H9 (cell line): ENCODE results near the gene DRGX. TPM values are rescaled to one million over a fixed set of nuclear protein-coding genes. Genes with fewer than 3 reads are reported as not detected.

Experiments
- DNase-seq: peaks from one replicate; pipeline ENCODE4 v3.0.0-alpha.2; 2017
- H2AFZ ChIP-seq: one replicate; pipeline ENCODE4 v1.6.1; 2013; ENCODE audit warnings: mild to moderate bottlenecking, low read length, control low read depth, moderate library complexity
- H2AK5ac ChIP-seq: 2 replicates; pipeline ENCODE4 v1.6.1; 2013; ENCODE audit warnings: low read length, control low read depth, mixed read lengths; ENCODE audit not compliant: insufficient read length
- H2BK120ac ChIP-seq: one replicate; pipeline ENCODE4 v1.6.1; 2013; ENCODE audit warnings: low read depth, mild to moderate bottlenecking, low read length, control low read depth, inconsistent platforms; ENCODE audit not compliant: poor library complexity, severe bottlenecking
- H2BK12ac ChIP-seq: 2 replicates; pipeline ENCODE4 v1.6.1; 2013; ENCODE audit warnings: low read length, control low read depth, mixed read lengths, low read depth; ENCODE audit not compliant: insufficient read length
- H2BK15ac ChIP-seq: 2 replicates; pipeline ENCODE4 v1.6.1; 2013; ENCODE audit warnings: low read depth, low read length, control low read depth
- H2BK20ac ChIP-seq: one replicate; pipeline ENCODE4 v1.6.1; 2013; ENCODE audit warnings: low read depth, mild to moderate bottlenecking, low read length, control low read depth, inconsistent platforms; ENCODE audit not compliant: poor library complexity, severe bottlenecking
- H2BK5ac ChIP-seq: 2 replicates; pipeline ENCODE4 v1.6.1; 2013; ENCODE audit warnings: low read length, control low read depth, mixed read lengths; ENCODE audit not compliant: insufficient read length
- H3K14ac ChIP-seq: 2 replicates; pipeline ENCODE4 v1.6.1; 2013; ENCODE audit warnings: low read length, control low read depth; ENCODE audit not compliant: insufficient read depth
- H3K18ac ChIP-seq: 2 replicates; pipeline ENCODE4 v1.6.1; 2013; ENCODE audit warnings: low read depth, mild to moderate bottlenecking, mixed read lengths, low read length, control low read depth; ENCODE audit not compliant: insufficient read length
- H3K23ac ChIP-seq: 2 replicates; pipeline ENCODE4 v1.6.1; 2013; ENCODE audit warnings: low read length, control low read depth, mixed read lengths, low read depth; ENCODE audit not compliant: insufficient read length
- H3K23me2 ChIP-seq: 2 replicates; pipeline ENCODE4 v1.6.1; 2013; ENCODE audit warnings: low read depth, mild to moderate bottlenecking, mixed read lengths, low read length, control low read depth; ENCODE audit not compliant: insufficient read length, poor library complexity, severe bottlenecking
- H3K27ac ChIP-seq: 2 replicates; pipeline ENCODE4 v1.5.1; 2013; ENCODE audit warnings: low read length, control low read depth, mixed read lengths, low read depth; ENCODE audit not compliant: insufficient read length
- H3K27me3 ChIP-seq: 2 replicates; pipeline ENCODE4 v1.6.1; 2013; ENCODE audit warnings: low read length, control low read depth, inconsistent platforms; ENCODE audit not compliant: insufficient read depth
- H3K4ac ChIP-seq: 2 replicates; pipeline ENCODE4 v1.6.1; 2013; ENCODE audit warnings: low read depth, mild to moderate bottlenecking, control low read depth, inconsistent platforms, low read length, moderate library complexity
- H3K4me1 ChIP-seq: 2 replicates; pipeline ENCODE4 v1.6.1; 2013; ENCODE audit warnings: low read length, control low read depth, inconsistent platforms; ENCODE audit not compliant: insufficient read depth
- H3K4me2 ChIP-seq: 2 replicates; pipeline ENCODE4 v1.6.1; 2013; ENCODE audit warnings: low read length, control low read depth, mixed read lengths; ENCODE audit not compliant: insufficient read length, insufficient read depth
- H3K56ac ChIP-seq: 2 replicates; pipeline ENCODE4 v1.6.1; 2013; ENCODE audit warnings: low read depth, mild to moderate bottlenecking, mixed read lengths, low read length, control low read depth; ENCODE audit not compliant: insufficient read length
- H3K79me1 ChIP-seq: 2 replicates; pipeline ENCODE4 v1.6.1; 2013; ENCODE audit warnings: low read depth, mild to moderate bottlenecking, moderate library complexity, low read length, control low read depth, inconsistent platforms; ENCODE audit not compliant: insufficient read depth, poor library complexity, severe bottlenecking
- H3K79me2 ChIP-seq: 2 replicates; pipeline ENCODE4 v1.6.1; 2013; ENCODE audit warnings: low read length, control low read depth, inconsistent platforms; ENCODE audit not compliant: insufficient read depth
- H3K9ac ChIP-seq: 2 replicates; pipeline ENCODE4 v1.6.1; 2013; ENCODE audit warnings: low read length, control low read depth, mixed read lengths; ENCODE audit not compliant: insufficient read length; ENCODE audit errors: extremely low read depth
- H3K9me3 ChIP-seq: one replicate; pipeline ENCODE4 v1.6.1; 2013; ENCODE audit warnings: low read depth, low read length, inconsistent platforms; ENCODE audit not compliant: control insufficient read depth
- H3T11ph ChIP-seq: one replicate; pipeline ENCODE4 v1.6.1; 2013; ENCODE audit warnings: mild to moderate bottlenecking, low read length, control low read depth, inconsistent platforms
- H4K20me1 ChIP-seq: one replicate; pipeline ENCODE4 v1.6.1; 2013; ENCODE audit not compliant: control insufficient read depth, insufficient read length, insufficient read depth
- H4K5ac ChIP-seq: 2 replicates; pipeline ENCODE4 v1.6.1; 2013; ENCODE audit warnings: low read depth, mild to moderate bottlenecking, mixed read lengths, low read length, control low read depth; ENCODE audit not compliant: insufficient read length
- H4K8ac ChIP-seq: replicated peaks from 2 replicates; pipeline ENCODE4 v1.6.1; 2013; ENCODE audit warnings: low read length, control low read depth, mixed read lengths, low read depth; ENCODE audit not compliant: insufficient read length
- H4K91ac ChIP-seq: 2 replicates; pipeline ENCODE4 v1.6.1; 2013; ENCODE audit warnings: low read depth, mild to moderate bottlenecking, moderate library complexity, mixed read lengths, low read length, control low read depth; ENCODE audit not compliant: insufficient read length
- H3K27ac Mint-ChIP-seq, 3 experiments: 2 replicates in 2 of 3; 3 replicates in 1 of 3; pipeline ENCODE4 v1.8.0; 2020 to 2021; ENCODE audit warnings: mixed read lengths in 3 of 3, mild to moderate bottlenecking in 1 of 3, moderate library complexity in 1 of 3
- H3K27me3 Mint-ChIP-seq: 2 replicates; pipeline ENCODE4 v1.8.0; 2021; ENCODE audit warnings: low read depth, mild to moderate bottlenecking, moderate library complexity, mixed read lengths
- H3K36me3 Mint-ChIP-seq, 3 experiments: 2 replicates in 2 of 3; 3 replicates in 1 of 3; pipeline ENCODE4 v1.8.0; 2020 to 2021; ENCODE audit warnings: low read depth in 3 of 3, mixed read lengths in 3 of 3; ENCODE audit not compliant: insufficient read depth in 1 of 3
- H3K4me1 Mint-ChIP-seq, 2 experiments: 2 replicates each; pipeline ENCODE4 v1.8.0; 2020; ENCODE audit warnings: mixed read lengths in 2 of 2
- H3K4me3 Mint-ChIP-seq, 2 experiments: 2 replicates in 1 of 2; 3 replicates in 1 of 2; pipeline ENCODE4 v1.8.0; 2020 to 2021; ENCODE audit warnings: mild to moderate bottlenecking in 2 of 2, mixed read lengths in 2 of 2, moderate library complexity in 1 of 2
- H3K9me3 Mint-ChIP-seq, 2 experiments: 2 replicates in 1 of 2; 3 replicates in 1 of 2; pipeline ENCODE4 v1.8.0; 2020; ENCODE audit warnings: mild to moderate bottlenecking in 2 of 2, mixed read lengths in 2 of 2, moderate library complexity in 1 of 2
- CTCF ChIP-seq: fragments of 200-600 bp; sonication (generic); conservative IDR thresholded peaks from 3 replicates; pipeline ENCODE4 v1.8.0; 2021; ENCODE audit warnings: antibody characterized with exemption, mild to moderate bottlenecking
- WGBS: extraction: QIAGEN DNeasy Blood & Tissue Kit; methylation state at CpG from one replicate; pipeline ENCODE4 v1.1.7; 2013; ENCODE audit warnings: missing lambda C conversion rate, low lambda C conversion rate, mixed read lengths; ENCODE audit not compliant: insufficient read length; ENCODE audit errors: extremely low coverage; 5-methylcytosine and 5-hydroxymethylcytosine counted together
- total RNA-seq: library from RNA; stranded (reverse); gene quantifications from 2 replicates; pipeline ENCODE4 v1.2.1, GENCODE V29; 2021

Gene DRGX
- total RNA-seq, 1 experiment from 2014 or later = not detected

DNA sequence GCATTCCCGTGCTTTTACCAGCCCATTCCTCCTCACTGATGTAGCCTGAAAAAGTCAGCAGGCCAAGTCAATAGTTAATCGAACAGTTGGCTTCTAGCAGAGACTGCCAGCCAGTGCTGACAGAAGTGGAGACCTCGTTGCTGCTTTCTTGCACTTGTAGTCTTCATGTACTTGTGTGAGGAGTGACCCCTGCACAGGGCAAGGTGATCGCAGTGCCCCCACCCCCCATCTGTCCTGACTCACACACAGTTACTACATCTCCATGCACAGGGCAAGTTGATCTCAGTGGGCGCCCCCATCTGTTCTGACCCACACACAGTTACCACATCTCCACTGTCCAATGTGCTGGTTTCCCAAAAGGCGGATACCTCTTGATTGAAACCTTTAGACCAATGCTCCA, 62.7 kb downstream of the DRGX start:
- Histone ChIP-seq H4K8ac (no peak overlapping the region), H3K27me3 (no peaks in the 10 kb centered on the region), H3K9ac (no peak overlapping the region), H3K79me1 (no peaks in the 10 kb centered on the region), H3K9me3 (no peaks in the 10 kb centered on the region), H3K23ac (no peak overlapping the region), H3K14ac (no peak overlapping the region), H2AK5ac (no peak overlapping the region), H2BK12ac (no peak overlapping the region), H3T11ph (no peak overlapping the region), H2BK5ac (no peak overlapping the region), H3K79me2 (no peaks in the 10 kb centered on the region), H2AFZ (no peak overlapping the region), H4K5ac (no peak overlapping the region), H3K4me2 (no peak overlapping the region), H3K4me1 (no peaks in the 10 kb centered on the region), H2BK15ac (no peak overlapping the region), H3K23me2 (no peaks in the 10 kb centered on the region), H3K18ac (no peak overlapping the region), H4K91ac (no peak overlapping the region), H3K4ac (no peak overlapping the region), H4K20me1 (no peaks in the 10 kb centered on the region), H2BK120ac (no peak overlapping the region), H2BK20ac (no peak overlapping the region), H3K56ac (no peak overlapping the region), H3K27ac (no peak overlapping the region)
- H3K9me3 Mint-ChIP-seq = no peaks in the 10 kb centered on the region; a peak in 1 of 5 replicates
- H3K4me3 Mint-ChIP-seq = no peak overlapping the region
- H3K27me3 Mint-ChIP-seq = peaks cover 17% of the 10 kb centered on the region
- no peaks in the 10 kb centered on the region for H3K36me3 Mint-ChIP-seq
- no peak overlapping the region for H3K27ac Mint-ChIP-seq
- no peaks in the 10 kb centered on the region; a peak in 1 of 4 replicates for H3K4me1 Mint-ChIP-seq
- no peak for TF ChIP-seq CTCF
- DNase-seq = no peak
- no CpG with 5 or more reads among the region's 6 CpGs for WGBS
